Aorta (tissue), 5 donors: Measurements from ENCODE around the gene SUFU. TPM values are rescaled to one million over a fixed set of nuclear protein-coding genes. Genes with fewer than 3 reads are reported as not detected.

Experiments used
- ATAC-seq: fragments of 200-7000 bp; cut with Tn5 transposase; one replicate; pipeline ENCODE4 v1.9.1; 2022; ENCODE audit warnings: moderate library complexity; ENCODE audit not compliant: low FRiP score
- DNase-seq, 2 donors: peaks; one replicate each; pipeline ENCODE4 v3.0.0-alpha.2; 2020
- H3K27ac ChIP-seq, 2 donors: one replicate each; pipeline ENCODE4 v1.5.1; 2013; ENCODE audit warnings: low read length in 2 of 2, mild to moderate bottlenecking in 2 of 2, moderate library complexity in 2 of 2, control low read depth in 1 of 2, inconsistent platforms in 1 of 2, low read depth in 1 of 2
- H3K27me3 ChIP-seq, 2 donors: one replicate each; pipeline ENCODE4 v1.6.1; 2013; ENCODE audit warnings: control low read depth in 1 of 2, low read length in 1 of 2, mild to moderate bottlenecking in 1 of 2, moderate library complexity in 1 of 2; ENCODE audit not compliant: insufficient read depth in 2 of 2, control insufficient read depth in 1 of 2
- H3K36me3 ChIP-seq, 2 donors: one replicate each; pipeline ENCODE4 v1.6.1; 2013; ENCODE audit warnings: control low read depth in 1 of 2, low read length in 1 of 2, mild to moderate bottlenecking in 1 of 2; ENCODE audit not compliant: insufficient read depth in 2 of 2, control insufficient read depth in 1 of 2
- H3K4me1 ChIP-seq, 2 donors: one replicate each; pipeline ENCODE4 v1.6.1; 2013; ENCODE audit warnings: low read length in 2 of 2, control low read depth in 1 of 2, mild to moderate bottlenecking in 1 of 2, moderate library complexity in 1 of 2; ENCODE audit not compliant: insufficient read depth in 2 of 2, control insufficient read depth in 1 of 2
- H3K4me3 ChIP-seq, 2 donors: one replicate each; pipeline ENCODE4 v1.5.1; 2013; ENCODE audit warnings: low read length in 2 of 2, control low read depth in 1 of 2, mild to moderate bottlenecking in 1 of 2
- H3K9me3 ChIP-seq: one replicate; pipeline ENCODE4 v1.6.1; 2013; ENCODE audit warnings: mild to moderate bottlenecking, low read length; ENCODE audit not compliant: control insufficient read depth
- WGBS, 2 donors: extraction: QIAGEN DNeasy Blood & Tissue Kit; methylation state at CpG; one replicate each; pipeline ENCODE4 v1.1.7; 2013; 5-methylcytosine and 5-hydroxymethylcytosine counted together
- intact Hi-C, 2 donors: fragments of 100-400 bp; cut with DNase I; formaldehyde crosslinking; loops; one replicate each; pipeline versions ENCODE4 v1.14.2 to v1.15.0; 2022
- polyA plus RNA-seq, 2 donors: library from polyadenylated mRNA; stranded (reverse); fragments of 200-250 nt; gene quantifications; one replicate each; pipeline ENCODE4 v1.2.3, GENCODE V29; 2013
- total RNA-seq, 2 donors: library from RNA; stranded (reverse); fragmentation: NEBNext Ultra II Directional; extraction: Animal tissue kit (Norgen Biotek cat#: 25700); gene quantifications; one replicate each; pipeline ENCODE4 v1.2.1, GENCODE V29; 2021
- donor health status: healthy with polysubstance abuse.
- donor health status: Bipolar disorder and iron deficiency.
- donor health status: DM: no; HTN: no; CAD: no.
- donor health status: DM: no; HTN: no; CAD: no.
- donor health status: DM: yes; HTN: yes; CAD: no.

Gene SUFU
- total and polyA plus RNA-seq, 4 donors = 2.3 to 24.0 (median 7.9) TPM

GRCh38 chr10:102616066-102616770 lies 112.4 kb downstream of the SUFU start:
- 24 to 57% methylated on average over 1 of the region's 1 CpG for WGBS, 2 donors

GRCh38 chr10:102617041-102617440 lies 113.3 kb downstream of the SUFU start:
- intact Hi-C loops = no loop called here
- 95 to 96% methylated on average over 9 of the region's 9 CpGs for WGBS, 2 donors
- H3K4me3 ChIP-seq = no peak overlapping the region
- H3K27ac ChIP-seq = no peak overlapping the region
- DNase-seq = peak in 1 of 2 donors; percentile 50
- no peaks in the 10 kb centered on the region for H3K9me3 ChIP-seq
- no peaks in the 10 kb centered on the region for H3K36me3 ChIP-seq
- no peak for ATAC-seq
- no peaks in the 10 kb centered on the region for H3K4me1 ChIP-seq
- H3K27me3 ChIP-seq = no peaks in the 10 kb centered on the region

More at GRCh38 chr10:102616066-102616770, 112.4 kb downstream of the SUFU start:
- Histone ChIP-seq H3K36me3 (no peaks in the 10 kb centered on the region), H3K27ac (no peak overlapping the region), H3K9me3 (no peaks in the 10 kb centered on the region), H3K4me3 (no peak overlapping the region), H3K27me3 (no peaks in the 10 kb centered on the region), H3K4me1 (no peaks in the 10 kb centered on the region)
- no peak for ATAC-seq
- DNase-seq = peak; percentile 74 to 80
- intact Hi-C loops = no loop called here

GRCh38 chr10:102617816-102618215 lies 114.0 kb downstream of the SUFU start:
- Histone ChIP-seq H3K27me3 (no peaks in the 10 kb centered on the region), H3K4me3 (no peak overlapping the region), H3K9me3 (no peaks in the 10 kb centered on the region), H3K27ac (no peak overlapping the region), H3K36me3 (no peaks in the 10 kb centered on the region), H3K4me1 (no peaks in the 10 kb centered on the region)
- intact Hi-C loops = no loop called here
- no peak for ATAC-seq
- WGBS, 2 donors = 92% methylated on average over 8 of the region's 8 CpGs
- peak in 1 of 2 donors; percentile 59 for DNase-seq

GRCh38 chr10:102619281-102619981 lies 115.7 kb downstream of the SUFU start:
- WGBS, 2 donors = 34 to 52% methylated on average over 14 of the region's 14 CpGs
- Histone ChIP-seq H3K27ac (peak overlapping the region in 1 of 2 donors; percentile 4), H3K4me3 (no peak overlapping the region), H3K4me1 (no peaks in the 10 kb centered on the region), H3K27me3 (no peaks in the 10 kb centered on the region), H3K9me3 (no peaks in the 10 kb centered on the region), H3K36me3 (no peaks in the 10 kb centered on the region)
- ATAC-seq (no peak), DNase-seq (peak in 1 of 2 donors; percentile 73)
- intact Hi-C loops = no loop called here

GRCh38 chr10:102620138-102620590 lies 116.4 kb downstream of the SUFU start:
- Histone ChIP-seq H3K4me3 (no peak overlapping the region), H3K27me3 (no peaks in the 10 kb centered on the region), H3K4me1 (no peaks in the 10 kb centered on the region), H3K36me3 (no peaks in the 10 kb centered on the region), H3K9me3 (no peaks in the 10 kb centered on the region), H3K27ac (no peak overlapping the region)
- ATAC-seq (no peak), DNase-seq (peak in 1 of 2 donors; percentile 69)
- WGBS, 2 donors = 17 to 22% methylated on average over 5 of the region's 5 CpGs
- intact Hi-C loops = no loop called here

GRCh38 chr10:102620591-102621442 lies 117.0 kb downstream of the SUFU start:
- Histone ChIP-seq H3K27me3 (no peaks in the 10 kb centered on the region), H3K36me3 (no peaks in the 10 kb centered on the region), H3K27ac (peak overlapping the region in 1 of 2 donors; percentile 65), H3K4me1 (peaks cover under 1 to 2% of the 10 kb centered on the region in 2 donors), H3K4me3 (no peak overlapping the region), H3K9me3 (no peaks in the 10 kb centered on the region)
- DNase-seq (peak; percentile 77), ATAC-seq (peak; percentile 61)
- 7 to 13% methylated on average over 15 of the region's 15 CpGs for WGBS, 2 donors
- intact Hi-C loops = no loop called here

- DNase-seq (peak in 1 of 2 donors; percentile 74), ATAC-seq (no peak)
- WGBS, 2 donors = 9 to 17% methylated on average over 13 of the region's 13 CpGs
- intact Hi-C loops = no loop called here
- Histone ChIP-seq H3K27ac (peak overlapping the region in 1 of 2 donors; percentile 65), H3K27me3 (no peaks in the 10 kb centered on the region), H3K36me3 (no peaks in the 10 kb centered on the region), H3K4me1 (peaks cover 3 to 4% of the 10 kb centered on the region in 2 donors), H3K4me3 (no peak overlapping the region), H3K9me3 (no peaks in the 10 kb centered on the region)
Observed at GRCh38 chr10:102621443-102622325, 117.9 kb downstream of the SUFU start.

- peaks cover 4 to 7% of the 10 kb centered on the region in 2 donors for H3K4me1 ChIP-seq
- ATAC-seq (no peak), DNase-seq (peak in 1 of 2 donors; percentile 30)
Observed at GRCh38 chr10:102624094-102624493, 120.3 kb downstream of the SUFU start.

More at GRCh38 chr10:102624094-102624493, 120.3 kb downstream of the SUFU start:
- intact Hi-C loops = no loop called here
- 75 to 80% methylated on average over 3 of the region's 3 CpGs for WGBS, 2 donors
- H3K27me3 ChIP-seq = no peaks in the 10 kb centered on the region
- no peaks in the 10 kb centered on the region for H3K36me3 ChIP-seq
- no peak overlapping the region for H3K4me3 ChIP-seq
- no peak overlapping the region for H3K27ac ChIP-seq
- H3K9me3 ChIP-seq = no peaks in the 10 kb centered on the region
